GM23248 (cell line): ENCODE results near the gene LCE1E.

Source experiments
- EZH2 ChIP-seq: fragments of 200-600 bp; sonication (generic); IDR thresholded peaks from 2 replicates; pipeline ENCODE4 v1.6.1; 2018; ENCODE audit warnings: antibody characterized with exemption, mild to moderate bottlenecking; ENCODE audit not compliant: insufficient read depth, poor library complexity, severe bottlenecking
- EZH2phosphoT487 ChIP-seq: fragments of 200-600 bp; sonication (generic); IDR thresholded peaks from 2 replicates; pipeline ENCODE4 v1.6.1; 2018; ENCODE audit warnings: antibody characterized with exemption, moderate library complexity, mild to moderate bottlenecking, low read depth; ENCODE audit not compliant: insufficient read depth

GRCh38 chr1:152795686-152796085 lies 9.6 kb downstream of the LCE1E start:
- no peak for TF ChIP-seq EZH2
- TF ChIP-seq EZH2phosphoT487: no peak
